ENCODE measurements around the gene EPN2.

DNA sequence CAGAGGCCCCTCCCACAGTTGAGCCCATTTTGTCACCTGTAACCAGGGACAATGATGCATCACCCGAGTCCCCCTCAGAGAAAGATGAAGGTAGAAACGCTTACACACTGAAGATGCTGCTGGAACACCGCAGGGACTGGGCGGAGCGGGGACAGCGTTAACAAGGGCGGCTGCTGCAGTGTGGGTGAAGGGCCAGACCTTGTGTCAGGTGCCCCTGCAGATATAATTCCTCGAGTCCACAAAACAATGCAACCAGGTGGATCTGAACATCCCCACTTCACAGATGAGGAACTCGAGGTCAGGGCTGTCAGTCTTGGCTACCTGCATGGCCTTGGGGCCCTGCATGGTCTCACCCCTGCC, 134.8 kb downstream of the EPN2 start:
- TF ChIP-seq, protein P1, sequence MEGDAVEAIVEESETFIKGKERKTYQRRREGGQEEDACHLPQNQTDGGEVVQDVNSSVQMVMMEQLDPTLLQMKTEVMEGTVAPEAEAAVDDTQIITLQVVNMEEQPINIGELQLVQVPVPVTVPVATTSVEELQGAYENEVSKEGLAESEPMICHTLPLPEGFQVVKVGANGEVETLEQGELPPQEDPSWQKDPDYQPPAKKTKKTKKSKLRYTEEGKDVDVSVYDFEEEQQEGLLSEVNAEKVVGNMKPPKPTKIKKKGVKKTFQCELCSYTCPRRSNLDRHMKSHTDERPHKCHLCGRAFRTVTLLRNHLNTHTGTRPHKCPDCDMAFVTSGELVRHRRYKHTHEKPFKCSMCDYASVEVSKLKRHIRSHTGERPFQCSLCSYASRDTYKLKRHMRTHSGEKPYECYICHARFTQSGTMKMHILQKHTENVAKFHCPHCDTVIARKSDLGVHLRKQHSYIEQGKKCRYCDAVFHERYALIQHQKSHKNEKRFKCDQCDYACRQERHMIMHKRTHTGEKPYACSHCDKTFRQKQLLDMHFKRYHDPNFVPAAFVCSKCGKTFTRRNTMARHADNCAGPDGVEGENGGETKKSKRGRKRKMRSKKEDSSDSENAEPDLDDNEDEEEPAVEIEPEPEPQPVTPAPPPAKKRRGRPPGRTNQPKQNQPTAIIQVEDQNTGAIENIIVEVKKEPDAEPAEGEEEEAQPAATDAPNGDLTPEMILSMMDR (conservative IDR thresholded peaks at IDR 0.05 in 1 of 2, IDR thresholded peaks at IDR 0.05 in 1 of 2; ENCODE audit: extremely low read depth in 1 of 2, insufficient read depth in 1 of 2, low read depth in 1 of 2, low read length in 2 of 2) = no peak
- no peak for TF ChIP-seq EZH2 (IDR thresholded peaks at IDR 0.05; ENCODE audit: borderline replicate concordance, low read length)

Measured in mammary epithelial cell (primary cell).